Muscle layer of duodenum (tissue), 2 donors: ENCODE measurements around the gene SGCA.

Source experiments
- H3K27ac ChIP-seq: one replicate; pipeline ENCODE4 v1.7.0; 2013; ENCODE audit warnings: mild to moderate bottlenecking, low read length
- H3K27me3 ChIP-seq: one replicate; pipeline ENCODE4 v1.7.0; 2013; ENCODE audit warnings: low read depth, mild to moderate bottlenecking, control low read depth, low read length
- H3K36me3 ChIP-seq, 2 donors: one replicate each; pipeline ENCODE4 v1.7.0; 2013; ENCODE audit warnings: low read length in 2 of 2, control low read depth in 1 of 2, mild to moderate bottlenecking in 1 of 2; ENCODE audit not compliant: insufficient read depth in 2 of 2, control insufficient read depth in 1 of 2
- H3K4me1 ChIP-seq, 2 donors: one replicate each; pipeline ENCODE4 v1.7.0; 2013; ENCODE audit warnings: low read length in 2 of 2, mild to moderate bottlenecking in 2 of 2, control low read depth in 1 of 2, moderate library complexity in 1 of 2; ENCODE audit not compliant: insufficient read depth in 2 of 2, control insufficient read depth in 1 of 2
- H3K4me3 ChIP-seq, 2 donors: one replicate each; pipeline ENCODE4 v1.7.0; 2013; ENCODE audit warnings: low read length in 2 of 2, low read depth in 1 of 2, mild to moderate bottlenecking in 1 of 2
- H3K9me3 ChIP-seq, 2 donors: one replicate each; pipeline ENCODE4 v1.7.0; 2013; ENCODE audit warnings: low read length in 2 of 2, control low read depth in 1 of 2, mild to moderate bottlenecking in 1 of 2; ENCODE audit not compliant: control insufficient read depth in 1 of 2
- donor health status: healthy.

SGCA gene

DNA sequence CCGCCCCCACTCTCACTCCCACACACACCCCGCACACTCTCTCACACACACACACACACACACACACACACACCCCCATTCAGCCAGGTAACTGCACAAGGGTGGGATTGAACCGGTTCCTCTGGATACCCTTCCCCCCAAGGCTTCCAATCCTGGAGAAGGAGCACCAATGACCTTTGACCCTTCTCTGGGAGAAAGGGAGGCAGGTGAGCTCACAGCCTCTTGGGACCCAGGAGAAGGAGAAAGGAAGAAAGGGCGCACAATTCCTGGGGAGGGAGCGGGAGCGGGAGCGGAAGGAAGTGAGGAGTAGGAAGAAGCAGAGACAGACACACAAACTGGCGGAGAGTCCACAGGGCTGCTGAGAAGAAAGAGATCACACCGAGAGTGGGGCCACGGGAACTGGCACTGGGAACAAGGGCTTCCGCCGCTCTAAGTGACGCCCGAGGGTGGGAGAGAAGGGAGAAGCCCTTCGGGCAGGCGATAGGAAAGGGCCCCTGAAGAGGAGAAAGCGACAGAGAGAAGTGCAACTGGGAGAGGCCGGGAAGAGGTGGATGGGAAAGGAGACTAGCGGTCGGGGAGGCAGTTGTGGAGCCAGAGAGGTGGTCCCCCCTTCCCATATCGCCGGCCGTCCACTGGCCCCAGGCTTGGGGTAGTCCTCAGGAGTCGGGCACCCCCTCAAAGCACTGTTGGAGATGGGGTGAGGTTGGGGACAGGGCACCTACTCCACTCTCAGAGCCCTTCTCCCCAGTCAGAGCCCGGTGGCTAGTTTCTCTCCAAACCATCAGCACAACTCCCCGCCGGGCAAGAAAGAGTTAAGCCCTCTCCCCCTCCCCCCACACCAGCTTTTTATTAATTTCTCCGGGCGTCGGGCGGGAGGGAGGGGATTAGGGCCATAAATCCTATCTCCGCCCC, 37.1 kb upstream of the SGCA start:
- Histone ChIP-seq H3K9me3 (no peaks in the 10 kb centered on the region), H3K4me3 (peak overlapping the region; percentile 31 to 59), H3K27ac (no peak overlapping the region), H3K36me3 (no peaks in the 10 kb centered on the region), H3K4me1 (peaks cover 0 to 32% of the 10 kb centered on the region in 2 donors), H3K27me3 (no peaks in the 10 kb centered on the region)

DNA sequence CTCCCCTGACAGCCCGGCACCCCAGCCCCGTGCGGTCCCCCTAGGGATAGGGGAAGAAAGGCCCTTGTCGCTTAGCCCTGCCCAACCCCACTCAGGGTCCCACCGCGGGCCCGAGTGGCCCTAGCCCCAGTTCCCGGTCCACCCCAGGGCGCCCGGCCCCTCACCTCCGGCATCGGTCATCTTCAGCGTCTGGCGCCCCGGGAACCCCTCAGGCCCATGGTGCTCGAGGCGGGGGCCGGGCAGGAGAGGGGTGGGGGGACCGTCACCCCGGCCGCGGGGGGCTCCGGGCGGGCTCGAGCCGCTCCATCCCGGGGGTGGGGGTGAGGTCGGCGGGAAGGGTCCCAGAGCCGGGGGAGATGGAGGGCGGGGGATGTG, 36.5 kb upstream of the SGCA start:
- Histone ChIP-seq H3K27ac (no peak overlapping the region), H3K4me3 (peak overlapping the region in 1 of 2 donors; percentile 59), H3K4me1 (peaks cover 0 to 36% of the 10 kb centered on the region in 2 donors), H3K36me3 (no peaks in the 10 kb centered on the region), H3K9me3 (no peaks in the 10 kb centered on the region), H3K27me3 (no peaks in the 10 kb centered on the region)

DNA sequence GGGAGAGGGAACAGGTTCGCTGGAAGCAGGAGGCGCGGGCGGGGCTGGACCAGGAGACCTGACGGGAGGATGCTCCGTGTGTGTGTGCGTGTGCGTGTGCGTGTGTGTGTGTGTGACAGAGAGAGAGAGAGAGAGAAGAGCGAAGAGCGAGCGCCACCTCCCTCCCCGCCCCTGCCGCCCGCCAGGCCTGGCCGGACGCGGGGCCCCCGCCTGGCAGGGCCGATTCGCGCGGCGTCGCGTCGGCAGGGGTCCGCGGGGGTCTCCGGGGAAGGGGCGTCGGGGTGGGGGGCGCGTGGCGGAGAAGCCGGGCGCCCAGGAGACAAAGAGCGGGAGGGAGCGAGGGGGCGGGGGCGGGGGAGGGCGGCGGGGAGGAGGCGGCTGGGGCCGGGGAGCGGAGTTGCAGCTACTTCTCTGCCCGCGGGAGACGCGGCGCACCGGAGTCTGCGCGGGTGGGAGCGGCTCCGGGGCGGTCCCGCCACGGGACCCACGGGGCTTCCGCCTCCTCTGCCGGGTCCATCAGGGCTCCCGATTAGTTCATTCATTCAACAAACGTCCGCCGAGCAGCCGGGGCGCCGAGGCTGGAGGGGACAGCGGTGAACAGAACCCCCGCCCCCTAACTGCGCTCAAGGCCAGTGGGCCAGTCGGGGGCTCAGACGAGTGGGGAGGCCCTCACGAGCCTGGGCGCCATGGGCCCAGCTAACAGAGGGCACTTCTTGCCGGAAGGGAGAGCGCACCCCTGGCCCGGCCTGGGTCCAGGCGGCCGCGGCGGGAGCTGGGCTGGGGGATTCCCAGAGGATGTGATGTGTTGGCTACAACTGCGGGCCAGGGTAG, 35.9 kb upstream of the SGCA start, which contains the start of gene SAMD14:
TSS of gene SAMD14 (minus strand) at position 433 of the 831 bp plus-strand sequence. CDS start 5,201 bp downstream, outside the sequence.
- Histone ChIP-seq H3K36me3 (peaks cover 0 to 3% of the 10 kb centered on the region in 2 donors), H3K9me3 (no peaks in the 10 kb centered on the region), H3K27ac (no peak within 1 kb of the TSS), H3K4me1 (peaks cover 0 to 36% of the 10 kb centered on the region in 2 donors), H3K27me3 (no peaks in the 10 kb centered on the region), H3K4me3 (peak within 1 kb of the TSS; percentile 31 to 59)

DNA sequence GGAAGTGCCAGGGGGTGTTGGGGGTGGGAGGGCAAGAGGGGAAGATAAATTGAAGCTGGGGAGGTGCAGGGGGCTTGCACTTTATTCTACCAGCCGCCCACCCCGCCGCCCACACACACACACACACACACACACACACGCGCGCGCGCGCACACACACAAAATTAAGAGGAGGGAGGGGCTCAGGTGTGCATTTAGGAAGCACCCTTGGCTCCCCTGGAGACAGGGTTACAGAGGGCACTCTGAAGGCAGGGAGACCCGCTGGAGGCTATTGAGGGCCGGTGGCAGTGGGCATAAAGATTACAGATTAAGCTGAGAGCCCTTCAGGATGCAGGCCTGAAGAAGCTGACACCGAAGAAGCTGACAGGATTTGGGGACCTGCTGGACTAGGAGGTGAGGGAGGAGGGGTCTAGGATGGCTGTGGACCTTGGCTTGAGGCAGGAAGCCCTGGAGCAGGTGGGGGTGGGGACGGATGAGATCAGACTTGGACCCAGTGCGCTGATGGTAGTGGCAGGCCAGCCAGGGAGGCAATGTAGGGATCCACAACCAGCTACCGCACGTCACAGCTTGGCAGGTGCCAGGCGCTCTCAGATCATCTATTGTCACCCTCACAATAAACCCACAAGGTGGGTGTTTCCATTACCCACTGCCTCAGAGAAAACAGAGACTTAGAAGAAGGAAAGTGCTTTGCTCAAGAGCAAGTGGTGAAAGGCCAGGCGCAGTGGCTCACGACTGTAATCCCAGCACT, 35.1 kb upstream of the SGCA start:
- Histone ChIP-seq H3K27ac (no peak overlapping the region), H3K9me3 (no peaks in the 10 kb centered on the region), H3K4me3 (peak overlapping the region in 1 of 2 donors; percentile 59), H3K4me1 (peaks cover 0 to 36% of the 10 kb centered on the region in 2 donors), H3K27me3 (no peaks in the 10 kb centered on the region), H3K36me3 (peaks cover 6 to 10% of the 10 kb centered on the region in 2 donors)

DNA sequence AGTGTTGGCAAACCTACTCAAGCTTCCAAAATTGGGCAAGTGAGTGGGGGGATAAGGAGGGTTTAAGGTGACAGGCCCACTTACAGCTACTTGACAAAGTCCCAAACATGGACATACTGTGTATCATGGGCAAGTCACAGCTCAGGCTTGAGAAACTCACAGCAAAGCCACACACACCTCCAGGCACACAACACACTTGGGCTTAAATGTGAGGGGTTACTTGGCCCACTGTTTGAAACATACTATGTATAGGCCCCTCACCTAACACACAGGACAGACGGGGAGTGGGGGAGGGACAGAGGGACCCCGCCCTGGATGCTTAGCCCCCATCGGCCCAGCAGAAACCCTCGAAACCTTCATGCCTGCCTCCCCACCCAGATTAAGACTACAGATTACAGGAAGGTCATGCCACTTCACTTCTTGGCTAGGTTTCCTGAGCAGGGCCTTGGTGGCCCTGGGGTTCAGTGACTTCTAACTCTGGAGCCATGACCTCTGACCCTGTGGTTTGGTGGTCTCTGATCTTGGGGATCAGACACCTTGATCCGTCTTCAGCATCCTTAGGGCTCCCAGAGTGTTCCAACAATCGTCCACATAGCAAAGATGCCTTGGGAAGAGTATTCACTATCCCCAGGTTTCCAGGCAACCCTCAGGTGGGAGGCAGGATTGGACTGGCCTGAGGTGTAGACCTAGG, 33.6 kb upstream of the SGCA start:
- Histone ChIP-seq H3K4me1 (peaks cover 0 to 36% of the 10 kb centered on the region in 2 donors), H3K27me3 (no peaks in the 10 kb centered on the region), H3K36me3 (peaks cover 20 to 25% of the 10 kb centered on the region in 2 donors), H3K9me3 (no peaks in the 10 kb centered on the region), H3K4me3 (no peak overlapping the region), H3K27ac (no peak overlapping the region)

DNA sequence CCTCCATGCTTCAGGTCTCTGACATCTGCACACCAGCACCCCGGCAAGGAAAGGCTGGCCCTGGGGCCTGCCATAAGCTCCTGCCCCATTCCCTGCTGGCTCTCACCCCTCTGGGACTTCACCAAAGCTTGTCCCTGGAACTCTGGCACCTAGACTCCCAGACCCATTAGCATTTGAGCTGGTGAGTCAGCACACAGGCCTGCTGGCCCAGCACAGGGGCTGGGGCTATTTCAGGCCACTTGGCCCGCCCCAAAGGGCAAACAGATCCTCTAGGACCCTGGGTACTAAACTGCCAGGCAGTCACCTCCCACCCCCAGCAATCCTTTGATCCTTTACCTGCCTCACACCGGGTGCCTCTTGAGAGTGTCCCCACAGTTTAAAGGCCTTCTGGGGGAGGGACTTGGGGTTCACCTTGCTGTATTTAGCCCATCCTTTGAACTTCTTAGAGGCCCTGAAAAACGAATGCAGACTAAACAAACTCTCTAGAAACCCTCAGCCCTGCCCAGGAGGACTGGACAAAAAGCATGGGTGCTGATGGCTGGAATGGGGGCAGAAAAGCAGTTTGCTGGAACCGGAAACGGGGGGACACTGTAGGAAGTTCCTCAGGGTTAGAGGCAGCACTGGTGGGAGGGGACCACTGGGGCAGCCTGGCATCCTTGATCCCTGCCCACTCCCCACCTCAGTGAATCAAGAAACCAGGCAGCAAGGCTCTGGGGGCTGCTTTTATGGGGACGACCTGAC, 32.6 kb upstream of the SGCA start:
- peaks cover 30 to 34% of the 10 kb centered on the region in 2 donors for H3K36me3 ChIP-seq
- H3K4me3 ChIP-seq, result no peak overlapping the region
- peak overlapping the region; percentile 27 for H3K27ac ChIP-seq
- H3K27me3 ChIP-seq, result no peaks in the 10 kb centered on the region
- H3K4me1 ChIP-seq, result peaks cover 0 to 36% of the 10 kb centered on the region in 2 donors
- no peaks in the 10 kb centered on the region for H3K9me3 ChIP-seq

DNA sequence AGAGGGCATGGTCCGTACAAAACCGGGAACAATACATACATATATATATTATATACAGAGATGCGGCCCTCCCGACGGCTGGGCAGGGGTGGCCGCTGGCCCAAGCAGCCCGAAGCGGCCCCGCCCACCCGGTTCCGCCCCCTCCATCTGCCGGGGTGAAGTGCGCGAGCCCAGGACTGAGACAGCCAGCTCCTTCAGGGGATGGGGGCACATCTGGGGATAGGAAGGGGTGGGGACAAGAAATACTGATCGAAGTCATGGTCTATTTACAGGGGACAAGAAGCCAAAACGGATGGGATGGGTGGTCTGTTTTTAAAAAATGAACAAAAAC, 32.1 kb upstream of the SGCA start:
- Histone ChIP-seq H3K27ac (no peak overlapping the region), H3K4me3 (no peak overlapping the region), H3K27me3 (no peaks in the 10 kb centered on the region), H3K9me3 (no peaks in the 10 kb centered on the region), H3K4me1 (peaks cover 0 to 33% of the 10 kb centered on the region in 2 donors), H3K36me3 (peaks cover 35 to 39% of the 10 kb centered on the region in 2 donors)

DNA sequence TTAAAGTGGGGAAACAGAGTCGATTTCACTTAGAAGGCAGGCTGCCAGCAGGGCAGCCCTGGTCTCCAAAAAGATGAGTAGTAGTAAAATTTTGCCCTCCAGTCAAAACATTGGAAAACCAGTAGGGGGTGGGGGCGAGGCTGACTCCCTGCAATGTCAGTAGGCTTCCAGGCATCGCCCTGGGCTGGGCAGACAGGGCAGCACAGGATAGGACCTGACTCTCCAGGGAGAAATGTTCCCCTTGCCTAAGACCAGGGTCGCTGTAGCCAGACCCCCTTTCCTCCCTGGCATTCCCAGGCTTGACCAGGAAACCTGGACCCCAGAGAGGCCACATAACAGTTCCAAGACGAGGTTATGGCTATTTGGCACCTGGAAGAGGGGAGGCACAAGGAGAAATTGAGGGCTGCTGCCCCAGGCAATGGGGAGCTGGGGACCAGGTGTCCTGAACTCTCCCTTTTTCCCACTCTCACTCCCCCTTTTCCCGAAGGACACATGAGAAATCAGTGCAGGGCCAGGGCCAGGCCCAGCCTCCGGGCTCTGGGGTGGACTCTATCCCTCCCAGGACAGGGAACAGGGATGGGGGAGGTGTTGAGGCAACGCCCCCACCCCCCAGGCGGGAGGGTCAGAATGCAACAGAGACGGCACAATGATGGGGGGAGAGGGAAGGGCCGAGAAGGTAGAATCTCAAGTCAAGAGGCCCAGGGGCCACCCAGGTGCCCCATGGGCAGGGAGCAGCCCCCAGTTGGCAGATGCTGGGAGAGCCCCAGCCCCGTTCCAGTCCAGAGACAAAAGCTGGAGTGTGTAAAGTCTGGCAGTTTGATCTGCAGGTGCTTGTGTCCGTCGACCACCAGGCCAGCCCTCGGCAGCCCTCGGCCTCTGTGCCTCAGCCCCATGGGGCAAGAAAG, 31.3 kb upstream of the SGCA start:
- no peaks in the 10 kb centered on the region for H3K27me3 ChIP-seq
- peaks cover 42 to 46% of the 10 kb centered on the region in 2 donors for H3K36me3 ChIP-seq
- no peaks in the 10 kb centered on the region for H3K9me3 ChIP-seq
- no peak overlapping the region for H3K4me3 ChIP-seq
- peaks cover 0 to 25% of the 10 kb centered on the region in 2 donors for H3K4me1 ChIP-seq
- H3K27ac ChIP-seq, result no peak overlapping the region

DNA sequence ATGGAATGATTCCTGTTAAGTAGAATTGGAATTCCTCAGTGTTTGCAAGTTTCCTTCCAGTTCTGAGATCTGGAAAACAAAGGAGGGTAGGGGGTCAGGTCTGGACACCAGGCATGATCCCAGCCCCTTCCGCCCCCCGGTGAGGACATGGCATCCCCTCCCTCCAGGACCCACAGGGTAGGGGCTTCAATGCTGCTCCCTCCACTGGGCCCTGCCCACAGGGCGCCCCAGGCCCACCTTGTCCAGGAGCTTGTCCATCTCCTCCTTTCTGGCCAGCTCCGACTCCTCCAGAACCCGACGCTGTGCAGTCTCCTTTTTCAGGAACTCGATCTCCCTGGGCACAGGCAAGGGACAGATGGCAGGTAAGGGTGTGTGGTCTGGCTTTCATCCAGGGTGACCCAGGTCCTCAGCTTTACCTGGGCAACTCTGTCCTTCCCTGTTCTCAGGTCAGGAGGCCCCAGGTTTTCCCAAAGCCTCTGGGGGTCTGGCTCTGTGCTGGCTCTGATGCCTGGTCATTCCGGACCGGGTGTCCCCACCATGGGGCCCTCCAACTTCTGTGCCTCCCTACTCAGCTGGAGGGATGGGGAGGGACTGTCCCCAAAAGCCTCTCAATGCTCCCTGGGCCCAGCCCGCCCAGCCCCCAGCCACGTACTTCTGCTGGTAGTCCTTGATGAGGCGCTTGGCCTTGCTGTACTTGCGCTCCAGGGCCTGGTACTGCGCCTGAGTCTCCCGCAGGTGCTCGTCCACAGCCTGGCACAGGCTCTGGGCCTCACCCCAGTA, 30.3 kb upstream of the SGCA start:
- Histone ChIP-seq H3K9me3 (no peaks in the 10 kb centered on the region), H3K27me3 (no peaks in the 10 kb centered on the region), H3K27ac (no peak overlapping the region), H3K4me3 (no peak overlapping the region), H3K36me3 (peaks cover 45 to 54% of the 10 kb centered on the region in 2 donors), H3K4me1 (peaks cover 1 to 22% of the 10 kb centered on the region in 2 donors)
